OCI-LY7 (cell line): Measurements from ENCODE around the gene EIF3K. TPM values are rescaled to one million over a fixed set of nuclear protein-coding genes. Genes with fewer than 3 reads are reported as not detected.
"Not testable (repeated sequence)": the region's sequence is repeated elsewhere in the genome, so short reads cannot be mapped to it uniquely, and the experiment has no call there.

ENCODE experiments used
- BruUV-seq: library from RNA; stranded (reverse); fragments of 400-500 nt; replicated peaks from 2 replicates; lab custom pipeline; 2021; lab: Mats Ljungman, UMichigan
- CTCF ChIA-PET: fragments of 300-600 bp; sonication (Branson Sonifier 250); formaldehyde crosslinking; loops from one replicate; lab custom pipeline; 2022; ENCODE audit warnings: antibody characterized with exemption; ENCODE audit not compliant: unreplicated experiment; lab: Charles Lee
- POLR2A ChIA-PET: fragments of 300-600 bp; sonication (Branson Sonifier 250); formaldehyde crosslinking; loops from one replicate; lab custom pipeline; 2022; ENCODE audit warnings: antibody characterized with exemption; lab: Charles Lee
- DNase-seq: peaks from one replicate; pipeline ENCODE4 v3.0.0-alpha.2; 2015; ENCODE audit warnings: low spot score
- H2AFZ ChIP-seq: fragments of 200-600 bp; sonication (generic), shearing (Covaris generic); 2 replicates; pipeline ENCODE4 v1.6.1; 2014; ENCODE audit warnings: mild to moderate bottlenecking, antibody characterized with exemption, low read length, moderate library complexity
- H3K27ac ChIP-seq: fragments of 200-600 bp; sonication (generic); 2 replicates; pipeline ENCODE4 v1.5.1; 2014; ENCODE audit warnings: mixed run types, low read depth, mild to moderate bottlenecking, moderate library complexity, low read length, inconsistent platforms; ENCODE audit not compliant: poor library complexity, severe bottlenecking
- H3K36me3 ChIP-seq: fragments of 200-600 bp; sonication (generic); 2 replicates; pipeline ENCODE4 v1.6.1; 2014; ENCODE audit warnings: mild to moderate bottlenecking, antibody characterized with exemption, low read length, moderate library complexity, mixed read lengths; ENCODE audit not compliant: insufficient read depth
- H3K4me1 ChIP-seq: fragments of 200-600 bp; sonication (generic); 2 replicates; pipeline ENCODE4 v1.5.1; 2014; ENCODE audit warnings: mild to moderate bottlenecking, low read length; ENCODE audit not compliant: insufficient read depth, poor library complexity, severe bottlenecking
- H3K4me2 ChIP-seq: fragments of 200-600 bp; sonication (generic); 2 replicates; pipeline ENCODE4 v1.6.1; 2014; ENCODE audit warnings: mild to moderate bottlenecking, low read length
- H3K4me3 ChIP-seq: fragments of 200-600 bp; sonication (generic); 2 replicates; pipeline ENCODE4 v1.5.1; 2014; ENCODE audit warnings: mild to moderate bottlenecking, low read depth, low read length; ENCODE audit not compliant: poor library complexity, severe bottlenecking
- H3K79me2 ChIP-seq: fragments of 200-600 bp; sonication (generic); 2 replicates; pipeline ENCODE4 v1.6.1; 2016; ENCODE audit warnings: low read depth, mild to moderate bottlenecking, low read length, moderate library complexity, mixed read lengths; ENCODE audit not compliant: insufficient read depth
- H3K9me2 ChIP-seq: fragments of 200-600 bp; sonication (generic); 2 replicates; pipeline ENCODE4 v1.6.1; 2016; ENCODE audit warnings: mild to moderate bottlenecking, low read length, mixed read lengths; ENCODE audit not compliant: insufficient read depth
- H3K9me3 ChIP-seq: fragments of 200-600 bp; sonication (generic); 2 replicates; pipeline ENCODE4 v1.6.1; 2014; ENCODE audit warnings: mild to moderate bottlenecking, mixed run types, low read length, mixed read lengths
- H4K20me1 ChIP-seq: fragments of 200-600 bp; sonication (generic); 2 replicates; pipeline ENCODE4 v1.6.1; 2014; ENCODE audit warnings: mild to moderate bottlenecking, antibody characterized with exemption, low read length, moderate library complexity, mixed read lengths; ENCODE audit not compliant: insufficient read depth
- CTCF ChIP-seq: fragments of 200-600 bp; sonication (generic); conservative IDR thresholded peaks from 2 replicates; pipeline ENCODE4 v1.5.1; 2014; ENCODE audit warnings: mild to moderate bottlenecking, antibody characterized with exemption, low read length, moderate library complexity, mixed read lengths
- EZH2phosphoT487 ChIP-seq: fragments of 200-600 bp; sonication (generic); IDR thresholded peaks from 2 replicates; pipeline ENCODE4 v1.6.1; 2018; ENCODE audit warnings: low read depth, borderline replicate concordance, mild to moderate bottlenecking, mixed run types, antibody characterized with exemption, low read length, moderate library complexity, mixed read lengths
- intact Hi-C: fragments of 100-400 bp; cut with micrococcal nuclease; formaldehyde crosslinking; loops from one replicate; pipeline ENCODE4 v1.10.0; 2022; ENCODE audit not compliant: unreplicated experiment
- total RNA-seq, 2 experiments: library from RNA; depleted of rRNA in 1 of 2; stranded (reverse); fragments of >200 nt in 1 of 2; shearing (Covaris generic) in 1 of 2; gene quantifications; 2 replicates each; pipeline ENCODE4 v1.2.3, GENCODE V29; 2014 to 2022

EIF3K gene
- total RNA-seq, 2 experiments from 2014 or later = 321 to 364 TPM

- Histone ChIP-seq H3K4me2 (no peak overlapping the region), H3K4me3 (no peak overlapping the region), H3K36me3 (no peaks in the 10 kb centered on the region), H3K27ac (no peak overlapping the region), H3K4me1 (peaks cover 8% of the 10 kb centered on the region), H2AFZ (no peak overlapping the region), H3K9me3 (no peaks in the 10 kb centered on the region), H3K79me2 (no peaks in the 10 kb centered on the region), H4K20me1 (no peaks in the 10 kb centered on the region), H3K9me2 (no peaks in the 10 kb centered on the region)
- no peak for TF ChIP-seq CTCF
- no peak for TF ChIP-seq EZH2phosphoT487
- POLR2A ChIA-PET = no interaction called here
- no TSS peak for BruUV-seq
- DNase-seq = no peak
- CTCF ChIA-PET = no interaction called here
- intact Hi-C loops = no loop called here
Measured at GRCh38 chr19:38571682-38572081, 47.3 kb upstream of the EIF3K start.

DNA sequence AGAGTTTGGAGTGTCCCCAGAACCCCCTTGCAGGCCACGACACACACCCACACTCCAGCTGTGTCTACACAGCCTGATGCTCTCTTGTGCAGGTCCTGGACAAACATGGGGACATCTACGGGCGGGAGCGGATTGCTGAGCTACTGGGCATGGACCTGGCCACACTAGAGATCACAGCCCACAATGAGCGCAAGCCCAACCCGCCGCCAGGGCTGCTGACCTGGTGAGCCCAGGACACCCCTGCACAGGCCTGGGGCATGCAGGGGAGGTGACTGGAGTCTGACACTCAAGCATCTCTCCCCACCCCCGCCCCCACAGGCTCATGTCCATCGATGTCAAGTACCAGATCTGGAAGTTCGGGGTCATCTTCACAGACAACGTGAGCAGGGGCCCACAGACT is 41.2 kb upstream of the EIF3K start:
- H3K27ac ChIP-seq = no peak overlapping the region
- no peak for DNase-seq
- H2AFZ ChIP-seq = no peak overlapping the region
- intact Hi-C loops = no loop called here
- H3K9me2 ChIP-seq = no peaks in the 10 kb centered on the region
- BruUV-seq = no TSS peak
- TF ChIP-seq CTCF (no peak), EZH2phosphoT487 (no peak)
- no peaks in the 10 kb centered on the region for H3K36me3 ChIP-seq
- H3K9me3 ChIP-seq = no peaks in the 10 kb centered on the region
- ChIA-PET CTCF (no interaction called here), POLR2A (no interaction called here)
- peaks cover 12% of the 10 kb centered on the region for H3K4me1 ChIP-seq
- no peak overlapping the region for H3K4me3 ChIP-seq
- H3K79me2 ChIP-seq = no peaks in the 10 kb centered on the region
- H4K20me1 ChIP-seq = no peaks in the 10 kb centered on the region
- no peak overlapping the region for H3K4me2 ChIP-seq

GRCh38 chr19:38579304-38579703 is 39.7 kb upstream of the EIF3K start:
- H4K20me1 ChIP-seq, H3K36me3 ChIP-seq, H3K9me3 ChIP-seq, BruUV-seq, H2AFZ ChIP-seq, H3K27ac ChIP-seq, DNase-seq, H3K4me2 ChIP-seq, intact Hi-C loops, H3K9me2 ChIP-seq, CTCF ChIA-PET, H3K4me3 ChIP-seq, H3K79me2 ChIP-seq: not testable (repeated sequence)
- POLR2A ChIA-PET = interaction anchor here (0.6 to 0.7 kb wide), 3 partner anchors 100 to 370 kb away, joined by 3 to 4 read pairs (median 4); no protein-coding TSS in a partner anchor
- peaks cover 27% of the 10 kb centered on the region for H3K4me1 ChIP-seq
